Measurements from ENCODE around the gene GIMAP8.

The GIMAP8 gene

DNA sequence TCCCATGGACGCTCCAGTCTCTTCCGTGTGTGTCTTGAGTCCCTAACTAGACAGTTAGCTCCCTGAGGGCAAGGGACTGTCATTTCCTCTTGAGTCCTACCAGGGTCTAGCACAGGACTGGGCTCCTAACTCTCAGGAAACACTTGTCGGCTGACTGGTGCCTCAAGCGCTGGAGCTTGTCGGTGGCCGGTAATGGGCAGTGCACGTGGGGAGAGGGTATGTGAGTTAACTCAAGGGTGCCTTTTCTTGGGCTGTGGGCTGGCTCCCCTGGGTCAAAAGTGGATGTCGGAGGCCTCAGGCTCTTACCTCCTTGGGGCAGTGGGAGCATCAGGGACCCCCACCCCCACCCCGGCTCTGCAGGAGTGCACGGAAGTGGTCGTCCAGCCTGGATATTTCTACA lies 38.4 kb upstream of the GIMAP8 start:
- DNase-seq: no peak

DNA sequence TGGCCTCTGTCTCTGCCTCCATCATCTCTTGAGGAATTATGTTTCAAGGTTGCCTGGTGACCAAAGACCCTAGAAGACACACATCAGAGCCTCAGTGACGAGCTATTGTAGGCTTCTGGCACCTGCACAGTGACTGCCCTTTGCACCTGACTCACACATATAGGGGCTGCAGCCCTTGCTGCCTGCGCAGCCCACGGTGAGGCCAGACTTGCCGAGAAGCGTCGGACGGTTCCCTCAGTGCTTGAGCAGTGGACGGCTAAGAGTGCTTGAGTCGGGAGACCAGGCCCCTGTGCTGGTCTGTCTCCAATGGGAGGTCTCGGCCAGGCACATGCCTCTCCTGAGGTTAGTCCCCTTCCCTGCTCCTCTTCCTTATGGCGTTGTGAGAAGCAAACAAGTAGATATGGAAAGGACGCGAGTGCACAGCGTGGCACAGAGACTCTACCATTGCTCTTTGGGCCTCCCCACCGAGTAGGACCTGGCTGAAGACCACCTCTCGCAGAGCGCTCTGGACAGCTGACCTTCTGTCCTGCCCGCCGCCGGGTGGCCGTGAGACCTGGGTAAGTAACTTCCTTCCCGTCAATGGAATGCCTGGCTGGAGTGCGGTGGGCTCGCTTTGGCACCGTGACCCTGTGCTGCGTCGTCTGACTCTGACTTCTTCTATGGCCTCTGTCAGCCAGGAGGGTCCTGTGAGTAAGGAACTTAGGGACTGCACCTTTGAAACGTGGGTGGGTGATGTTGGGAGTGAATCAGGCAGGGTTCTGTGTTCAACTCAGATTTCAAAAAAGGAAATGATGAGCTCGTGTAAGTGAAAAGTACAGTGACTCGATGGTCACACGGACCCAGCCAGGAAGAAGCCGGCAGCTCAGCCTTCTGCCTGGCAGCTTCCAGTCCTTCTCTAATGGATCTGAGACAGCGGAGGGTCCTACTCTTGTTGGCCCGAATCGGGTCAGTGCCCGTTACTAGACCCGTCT lies 37.6 kb upstream of the GIMAP8 start:
- no peak for DNase-seq

GRCh38 chr7:150413640-150414081 lies 36.8 kb upstream of the GIMAP8 start:
- DNase-seq: peak; percentile 12

- no peak for DNase-seq
Observed at GRCh38 chr7:150415161-150416153, 35.0 kb upstream of the GIMAP8 start.

DNA sequence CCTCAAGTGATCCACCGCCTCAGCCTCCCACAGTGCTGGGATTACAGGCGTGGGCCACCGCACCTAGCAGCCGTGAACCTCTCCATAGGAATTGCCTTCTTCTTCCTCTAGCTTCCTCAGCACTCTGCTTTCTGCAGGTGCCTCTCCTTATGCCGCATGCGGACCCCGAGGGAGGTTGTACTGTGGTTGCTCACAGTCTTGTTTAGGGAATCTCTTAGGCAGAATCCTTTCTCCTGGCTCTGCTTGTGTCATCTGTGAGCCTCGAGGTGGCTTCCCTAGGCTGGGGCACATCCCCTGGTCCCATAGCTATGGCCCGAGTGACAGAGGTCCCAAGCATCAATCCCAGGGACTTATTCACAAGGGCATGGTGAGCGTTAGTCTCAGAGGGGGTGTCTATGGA lies 33.2 kb upstream of the GIMAP8 start:
- no peak for DNase-seq

- DNase-seq: no peak
Observed at GRCh38 chr7:150417863-150418262, 32.6 kb upstream of the GIMAP8 start.

DNA sequence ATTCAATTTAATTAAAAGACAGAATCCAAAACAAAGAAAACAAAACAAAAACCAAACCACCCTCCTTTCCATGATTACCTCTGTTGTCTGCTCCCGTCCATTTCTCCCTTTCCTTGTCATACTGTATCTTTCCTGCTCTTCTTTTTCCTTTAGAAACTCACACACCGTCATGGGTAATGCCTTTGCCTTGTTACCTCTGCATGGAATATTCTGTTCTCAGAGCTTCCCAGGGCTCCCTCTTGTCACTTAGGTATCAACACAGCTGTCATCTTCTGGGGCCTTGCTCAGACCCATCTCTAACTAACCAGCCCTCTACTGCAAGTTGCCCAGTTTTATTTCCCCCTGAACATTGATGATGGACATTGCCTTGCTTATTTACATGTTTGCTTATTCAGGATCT lies 30.2 kb upstream of the GIMAP8 start:
- no peak for DNase-seq

DNA sequence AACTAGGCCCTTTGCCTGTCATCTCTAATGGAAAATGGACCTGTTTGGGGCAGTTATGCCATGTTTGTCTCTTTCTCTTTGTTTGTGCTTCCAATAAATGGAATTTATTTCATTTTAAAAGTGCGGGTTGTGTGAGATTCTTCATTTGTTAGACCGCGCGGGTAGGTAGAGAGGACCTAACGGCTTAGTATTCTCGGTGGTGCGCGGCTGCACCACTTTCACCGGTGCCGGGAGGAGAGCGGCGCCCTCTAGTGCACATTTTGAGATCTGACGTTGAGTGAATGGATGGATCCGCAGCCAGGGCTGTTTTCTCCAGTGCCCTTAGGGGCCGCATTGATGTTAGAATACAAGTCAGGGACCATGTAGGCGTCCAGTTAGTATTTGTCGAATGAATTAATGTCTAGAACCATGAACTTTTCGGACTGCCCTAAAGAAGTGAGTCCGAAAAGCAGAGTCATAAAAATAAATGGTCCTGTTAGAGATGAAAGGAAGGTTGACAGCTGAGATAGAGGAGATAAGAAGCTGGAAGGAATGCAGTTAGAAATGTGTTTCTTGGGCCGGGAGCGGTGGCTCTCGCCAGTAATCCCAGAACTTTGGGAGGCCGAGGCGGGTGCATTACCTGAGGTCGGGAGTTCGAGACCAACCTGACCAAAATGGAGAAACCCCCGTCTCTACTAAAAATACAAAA lies 29.3 kb upstream of the GIMAP8 start:
- peak; percentile 69 for DNase-seq

- DNase-seq: no peak
Observed at GRCh38 chr7:150421831-150422230, 28.6 kb upstream of the GIMAP8 start.

- no peak for DNase-seq
Observed at GRCh38 chr7:150425670-150426069, 24.8 kb upstream of the GIMAP8 start.

DNA sequence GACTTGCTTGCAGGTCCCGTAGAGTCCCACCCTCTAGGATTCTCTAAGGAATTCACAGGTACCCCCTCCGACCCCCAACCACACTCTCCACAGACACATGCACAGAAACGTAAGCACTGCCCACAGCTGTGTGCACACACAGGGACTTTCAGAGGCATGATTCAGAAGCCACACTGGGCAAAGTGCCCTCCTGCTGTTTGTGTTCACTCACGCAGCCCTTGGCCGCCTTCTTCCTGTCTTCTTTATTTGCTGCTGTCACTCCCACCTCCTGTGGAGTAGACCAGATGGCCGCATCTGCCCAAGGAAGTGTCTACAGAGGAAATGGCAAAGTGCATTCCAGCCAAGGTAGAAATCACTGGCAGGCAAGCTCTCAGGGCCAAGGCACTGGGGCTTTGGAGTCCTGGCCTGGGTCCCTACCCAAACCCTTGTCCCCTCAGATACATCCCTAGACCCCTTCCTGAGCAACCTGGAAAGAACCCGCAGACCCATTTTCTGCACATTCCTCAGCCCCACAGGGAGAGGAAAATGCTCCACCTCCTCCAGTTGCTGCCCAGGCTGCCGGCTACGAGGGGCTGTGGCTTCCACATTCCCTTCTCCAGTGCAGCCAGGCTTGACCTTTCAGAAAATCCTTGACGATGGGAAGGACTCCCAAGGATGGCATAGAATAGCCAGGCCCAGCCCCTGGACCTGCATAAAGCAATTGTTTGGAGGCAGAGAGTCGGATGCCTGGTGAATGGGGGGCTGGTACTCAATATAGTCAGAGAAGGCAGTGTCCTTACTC lies 21.6 kb upstream of the GIMAP8 start:
- DNase-seq: peak; percentile 86

GRCh38 chr7:150429699-150430098 lies 20.7 kb upstream of the GIMAP8 start:
- DNase-seq: no peak

DNA sequence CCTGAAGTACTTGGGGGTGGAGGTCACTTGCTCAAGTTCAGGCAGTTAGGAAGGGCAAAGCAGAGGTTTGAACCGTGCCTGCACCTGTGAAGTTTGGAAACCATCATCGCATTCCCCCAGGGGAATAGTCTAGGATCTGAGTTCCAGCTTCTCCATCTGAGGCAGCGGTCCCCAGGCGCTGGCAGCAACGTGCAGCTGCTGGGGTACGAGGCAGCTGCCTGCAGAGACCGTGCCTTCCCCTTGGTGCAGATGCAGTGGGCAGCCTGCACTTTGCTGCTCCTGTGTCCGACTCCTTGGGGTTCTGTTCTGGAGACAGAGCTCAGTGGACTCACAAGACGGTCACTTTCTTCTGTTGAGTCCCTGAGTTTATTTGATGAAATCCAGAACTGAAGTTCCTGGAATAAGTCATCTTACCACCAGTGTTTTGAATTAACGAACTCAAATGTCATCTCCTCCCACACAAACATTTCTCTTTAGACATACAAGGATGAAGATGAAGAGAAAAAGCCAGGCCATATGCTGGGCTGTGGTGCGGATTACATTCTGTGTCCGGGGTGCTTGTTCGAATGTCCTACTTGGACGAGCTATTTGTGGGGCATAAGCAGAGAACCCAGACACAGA lies 19.9 kb upstream of the GIMAP8 start:
- DNase-seq: no peak

DNA sequence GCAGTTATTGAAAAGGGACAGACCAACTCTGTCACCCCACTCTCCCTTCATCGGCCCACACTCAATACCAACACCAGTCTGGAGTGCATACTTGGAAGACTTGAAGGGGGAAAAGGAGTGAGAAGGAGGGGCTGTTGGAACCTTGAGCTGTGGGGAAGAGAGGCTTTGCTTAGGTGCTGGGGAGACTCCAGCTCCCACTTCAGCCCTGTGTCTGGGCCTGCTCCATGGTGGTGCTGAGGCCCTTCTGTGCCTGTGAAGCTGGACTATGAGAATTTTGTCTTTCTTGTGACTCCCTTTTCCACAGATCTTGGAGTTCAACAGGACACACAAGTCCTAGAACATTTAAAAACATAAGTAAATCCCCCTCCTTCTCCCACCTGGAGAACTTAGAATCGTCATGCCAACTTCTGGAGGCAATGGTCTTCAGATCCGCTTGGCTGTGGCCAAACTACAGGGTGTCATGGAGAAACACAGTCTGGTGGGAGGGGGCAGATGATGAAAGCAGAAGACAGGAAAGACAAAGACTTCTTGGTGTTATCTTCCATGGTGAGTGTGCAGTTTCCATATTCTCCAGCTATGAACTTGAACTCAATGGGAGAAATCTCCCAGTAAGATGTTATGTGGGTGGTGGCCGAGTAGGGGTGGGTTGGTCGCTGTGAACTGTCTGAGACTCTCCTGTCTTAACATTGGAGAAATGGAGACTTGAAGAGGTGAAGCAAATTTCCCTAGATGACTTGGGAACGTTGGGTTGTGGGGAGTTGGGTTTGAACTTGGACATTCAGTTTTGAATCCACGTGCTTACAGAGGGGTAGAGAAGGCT lies 18.4 kb upstream of the GIMAP8 start:
- no peak for DNase-seq

- no peak for DNase-seq
Observed at GRCh38 chr7:150432915-150433892, 17.2 kb upstream of the GIMAP8 start.

DNA sequence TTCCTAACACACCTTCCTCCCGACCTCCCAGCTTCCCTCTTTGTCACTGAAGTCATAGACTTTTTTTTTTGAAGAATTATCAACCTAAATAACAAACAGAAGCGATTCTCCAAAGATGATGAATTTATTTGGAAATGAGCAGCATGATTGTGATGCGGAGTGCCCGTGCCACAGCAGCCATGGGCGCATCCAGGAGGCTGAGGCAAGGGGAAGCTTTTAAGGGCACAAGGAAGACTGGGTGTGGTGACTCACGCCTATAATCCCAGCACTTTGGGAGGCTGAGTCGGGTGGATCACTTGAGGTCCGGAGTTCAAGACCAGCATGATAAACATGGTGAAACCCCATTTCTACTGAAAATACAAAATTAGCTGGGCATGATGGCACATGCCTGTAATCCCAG lies 16.2 kb upstream of the GIMAP8 start:
- DNase-seq: no peak

GRCh38 chr7:150435047-150435389 lies 15.4 kb upstream of the GIMAP8 start:
- no peak for DNase-seq

DNA sequence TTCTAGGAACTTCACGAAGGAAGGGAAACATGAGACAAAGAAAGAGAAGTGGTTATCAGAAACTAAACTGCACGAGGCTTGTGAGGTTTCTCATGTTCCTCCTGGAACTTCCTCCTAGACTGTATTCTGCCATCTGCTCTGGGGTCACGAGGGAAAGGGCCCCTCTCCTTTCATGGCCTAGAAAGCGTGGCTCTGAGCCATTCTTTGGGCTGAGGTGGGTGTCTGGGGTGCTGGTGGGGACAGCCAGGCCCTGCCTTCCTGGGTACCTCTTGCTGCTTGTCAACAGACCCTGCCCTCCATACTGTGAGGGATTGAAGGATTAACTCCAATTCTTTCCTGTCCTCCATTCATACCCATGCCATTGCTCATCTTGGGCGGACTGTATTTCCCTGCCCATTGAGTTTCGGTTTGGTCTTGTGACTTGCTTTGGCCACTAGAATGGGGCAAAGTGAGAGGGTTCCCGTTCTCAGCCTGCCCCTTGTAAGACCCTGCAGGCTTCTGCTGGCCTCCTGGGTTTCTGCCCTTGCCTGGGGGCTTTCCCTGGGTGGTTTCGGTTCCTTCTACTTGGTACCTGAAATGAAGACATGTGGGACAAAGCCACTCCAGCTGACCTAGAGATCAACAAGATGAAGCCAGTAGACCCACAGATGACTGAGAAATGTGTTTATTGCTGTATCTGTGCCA lies 14.9 kb upstream of the GIMAP8 start:
- no peak for DNase-seq

- no peak for DNase-seq
Observed at GRCh38 chr7:150439967-150440366, 10.5 kb upstream of the GIMAP8 start.

Measured in fibroblast of skin of scalp (primary cell).